Measurements from ENCODE around the gene UBAC1. TPM values are rescaled to one million over a fixed set of nuclear protein-coding genes. Genes with fewer than 3 reads are reported as not detected.

UBAC1 gene
- polyA plus RNA-seq (ENCODE audit: insufficient read length in 3 of 3) = 10 to 100 TPM; 30.9 to 35.9 (median 33.2) TPM
- long read RNA-seq, donor 1, transcript UBAC1-201 (10 exons, 1,867 nt) = major isoform, 11 of 23 reads
- long read RNA-seq, donor 1, partial matches to known transcripts = 9 of 23 reads
- long read RNA-seq, donor 1, other reads (novel, unspliced or antisense) = 0 of 23 reads
- long read RNA-seq, donor 2, transcript UBAC1-201 (10 exons, 1,867 nt) = major isoform, 10 of 22 reads
- long read RNA-seq, donor 2, partial matches to known transcripts = 12 of 22 reads
- long read RNA-seq, donor 2, other reads (novel, unspliced or antisense) = 0 of 22 reads
- long read RNA-seq, donor 3, transcript UBAC1-201 (10 exons, 1,867 nt) = major isoform, 14 of 24 reads
- long read RNA-seq, donor 3, partial matches to known transcripts = 9 of 24 reads
- long read RNA-seq, donor 3, other reads (novel, unspliced or antisense) = 0 of 24 reads
- long read RNA-seq, donor 4, transcript UBAC1-201 (10 exons, 1,867 nt) = major isoform, 9 of 9 reads
- long read RNA-seq, donor 4, partial matches to known transcripts = 0 of 9 reads
- long read RNA-seq, donor 4, other reads (novel, unspliced or antisense) = 0 of 9 reads
- long read RNA-seq, donor 5 = 0 reads
- long read RNA-seq, donor 6, transcript UBAC1-201 (10 exons, 1,867 nt) = major isoform, 7 of 16 reads
- long read RNA-seq, donor 6, partial matches to known transcripts = 8 of 16 reads
- long read RNA-seq, donor 6, other reads (novel, unspliced or antisense) = 0 of 16 reads
- long read RNA-seq, donor 7, transcript UBAC1-201 (10 exons, 1,867 nt) = major isoform, 9 of 17 reads
- long read RNA-seq, donor 7, partial matches to known transcripts = 6 of 17 reads
- long read RNA-seq, donor 7, other reads (novel, unspliced or antisense) = 0 of 17 reads
- long read RNA-seq, donor 8, transcript UBAC1-201 (10 exons, 1,867 nt) = major isoform, 18 of 35 reads
- long read RNA-seq, donor 8, partial matches to known transcripts = 14 of 35 reads
- long read RNA-seq, donor 8, other reads (novel, unspliced or antisense) = 0 of 35 reads
- long read RNA-seq, donor 9, transcript UBAC1-201 (10 exons, 1,867 nt) = major isoform, 8 of 9 reads
- long read RNA-seq, donor 9, partial matches to known transcripts = 0 of 9 reads
- long read RNA-seq, donor 9, other reads (novel, unspliced or antisense) = 0 of 9 reads
- long read RNA-seq, donor 10, transcript UBAC1-201 (10 exons, 1,867 nt) = major isoform, 7 of 13 reads
- long read RNA-seq, donor 10, partial matches to known transcripts = 6 of 13 reads
- long read RNA-seq, donor 10, other reads (novel, unspliced or antisense) = 0 of 13 reads
- long read RNA-seq, donor 11, transcript UBAC1-201 (10 exons, 1,867 nt) = major isoform, 9 of 9 reads
- long read RNA-seq, donor 11, partial matches to known transcripts = 0 of 9 reads
- long read RNA-seq, donor 11, other reads (novel, unspliced or antisense) = 0 of 9 reads
- long read RNA-seq, donor 12, transcript UBAC1-201 (10 exons, 1,867 nt) = major isoform, 5 of 8 reads
- long read RNA-seq, donor 12, partial matches to known transcripts = 0 of 8 reads
- long read RNA-seq, donor 12, other reads (novel, unspliced or antisense) = 0 of 8 reads
- long read RNA-seq, donor 13 = 0 reads
- long read RNA-seq, donor 14, transcript UBAC1-201 (10 exons, 1,867 nt) = major isoform, 11 of 16 reads
- long read RNA-seq, donor 14, partial matches to known transcripts = 5 of 16 reads
- long read RNA-seq, donor 14, other reads (novel, unspliced or antisense) = 0 of 16 reads
- long read RNA-seq, donor 15, partial matches to known transcripts = 0 of 4 reads
- long read RNA-seq, donor 15, other reads (novel, unspliced or antisense) = 0 of 4 reads
- long read RNA-seq, donor 16, transcript UBAC1-201 (10 exons, 1,867 nt) = major isoform, 34 of 73 reads
- long read RNA-seq, donor 16, partial matches to known transcripts = 33 of 73 reads
- long read RNA-seq, donor 16, other reads (novel, unspliced or antisense) = 0 of 73 reads

DNA sequence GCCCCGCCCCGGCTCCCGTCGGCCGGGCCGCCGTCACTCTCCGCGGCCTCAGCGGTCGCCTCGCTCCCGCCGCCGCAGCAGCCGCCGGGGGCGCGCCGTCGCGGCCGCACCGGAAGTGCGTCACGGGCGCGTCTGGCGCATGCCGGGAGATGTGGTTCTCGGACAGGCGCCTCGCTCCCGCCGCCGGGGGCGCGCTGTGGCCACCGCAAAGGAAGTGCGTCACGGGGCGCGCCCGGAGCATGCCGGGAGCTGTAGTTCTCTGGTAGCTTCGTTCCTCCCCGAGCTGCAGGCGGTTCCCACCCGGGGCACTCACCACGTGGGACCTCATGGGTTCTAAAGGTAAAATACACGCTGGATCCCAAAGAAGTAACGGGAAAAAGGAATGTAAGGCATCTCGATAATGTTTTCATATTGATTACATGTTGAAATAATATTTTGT, at the start of gene UBAC1:
UBAC1 (minus strand) TSS at position 97 of the 439 bp plus-strand sequence. CDS start 211 bp downstream, outside the sequence.
- DNase-seq (ENCODE audit: extremely low read depth in 1 of 11, low read depth in 9 of 11, low spot score in 4 of 11) = peak; percentile 84 to 95 (median 90)

- DNase-seq (ENCODE audit: extremely low read depth in 1 of 11, low read depth in 9 of 11, low spot score in 4 of 11) = no peak
Measured at GRCh38 chr9:136010615-136011361, 49.6 kb upstream of the UBAC1 start.

- DNase-seq (ENCODE audit: extremely low read depth in 1 of 11, low read depth in 9 of 11, low spot score in 4 of 11) = no peak
Measured at GRCh38 chr9:136010176-136010575, 49.0 kb upstream of the UBAC1 start.

DNA sequence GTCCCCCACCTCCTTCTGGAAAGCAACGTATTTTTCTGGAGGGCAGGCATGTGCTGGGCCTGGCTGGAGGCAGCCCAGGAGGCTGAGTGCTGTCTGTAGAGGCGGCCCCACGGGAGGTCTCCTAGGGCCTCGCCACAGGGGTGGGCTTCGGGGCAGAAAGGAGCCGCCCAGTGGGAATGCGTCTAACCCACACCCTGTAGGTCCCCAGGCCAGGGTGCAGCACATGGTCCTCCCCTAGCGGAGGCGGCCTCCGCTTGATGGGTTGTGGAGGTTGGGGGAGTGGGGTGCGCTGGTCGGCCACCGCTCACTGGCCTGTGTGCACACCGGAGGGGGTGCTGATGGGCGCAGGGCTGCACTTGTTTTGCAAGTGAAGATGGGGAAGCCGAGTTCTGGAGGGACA, 48.3 kb upstream of the UBAC1 start:
- DNase-seq (ENCODE audit: extremely low read depth in 1 of 11, low read depth in 9 of 11, low spot score in 4 of 11) = no peak

DNA sequence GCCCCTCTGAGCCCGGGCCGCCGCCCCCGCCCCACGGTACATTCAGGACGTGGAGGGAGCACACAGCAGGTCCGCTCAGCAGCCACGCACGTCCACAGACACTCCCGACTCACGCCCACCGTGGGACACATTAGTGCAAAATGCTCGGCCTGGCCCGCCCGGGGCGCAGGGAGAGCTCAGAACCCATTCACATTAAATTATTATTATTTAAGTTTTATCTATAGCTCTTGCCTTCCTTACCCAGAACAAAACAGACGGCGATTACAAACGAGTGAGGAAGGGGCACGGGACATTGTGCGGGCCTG, 47.5 kb upstream of the UBAC1 start:
- DNase-seq (ENCODE audit: extremely low read depth in 1 of 11, low read depth in 9 of 11, low spot score in 4 of 11) = no peak

GRCh38 chr9:136007934-136008692, 46.9 kb upstream of the UBAC1 start:
- no peak for DNase-seq (ENCODE audit: extremely low read depth in 1 of 11, low read depth in 9 of 11, low spot score in 4 of 11)

DNA sequence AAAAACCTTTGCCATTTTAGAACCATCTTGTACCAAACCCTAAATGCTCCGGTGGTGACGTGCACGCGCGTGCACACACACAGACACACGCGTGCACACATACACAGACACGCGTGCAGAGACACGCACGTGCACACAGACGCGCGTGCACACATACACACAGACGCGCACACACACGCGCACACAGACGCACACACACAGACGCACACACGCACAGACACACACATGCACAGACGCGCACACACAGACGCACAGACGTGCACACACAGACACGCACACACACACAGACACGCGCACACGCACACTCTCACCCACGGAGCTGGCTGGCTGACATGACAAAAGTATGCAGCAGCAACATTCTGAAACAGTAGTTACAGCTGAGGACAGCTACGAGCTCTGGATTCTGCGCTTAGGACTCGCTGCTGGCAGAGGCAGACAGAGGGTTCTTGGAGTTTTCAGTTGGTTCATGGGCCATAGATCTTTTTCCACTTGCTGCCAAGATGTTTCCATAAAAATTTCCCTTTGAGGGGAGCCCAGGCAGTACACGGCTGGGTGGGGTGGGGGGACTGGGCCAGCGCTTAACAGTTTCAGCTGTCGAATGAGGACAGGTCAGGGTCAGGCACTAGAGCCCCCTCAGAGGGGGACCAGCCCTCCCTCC, 46.2 kb upstream of the UBAC1 start:
- DNase-seq (ENCODE audit: extremely low read depth in 1 of 11, low read depth in 9 of 11, low spot score in 4 of 11) = no peak

GRCh38 chr9:136006169-136006568, 45.0 kb upstream of the UBAC1 start:
- DNase-seq (ENCODE audit: extremely low read depth in 1 of 11, low read depth in 9 of 11, low spot score in 4 of 11) = no peak

DNA sequence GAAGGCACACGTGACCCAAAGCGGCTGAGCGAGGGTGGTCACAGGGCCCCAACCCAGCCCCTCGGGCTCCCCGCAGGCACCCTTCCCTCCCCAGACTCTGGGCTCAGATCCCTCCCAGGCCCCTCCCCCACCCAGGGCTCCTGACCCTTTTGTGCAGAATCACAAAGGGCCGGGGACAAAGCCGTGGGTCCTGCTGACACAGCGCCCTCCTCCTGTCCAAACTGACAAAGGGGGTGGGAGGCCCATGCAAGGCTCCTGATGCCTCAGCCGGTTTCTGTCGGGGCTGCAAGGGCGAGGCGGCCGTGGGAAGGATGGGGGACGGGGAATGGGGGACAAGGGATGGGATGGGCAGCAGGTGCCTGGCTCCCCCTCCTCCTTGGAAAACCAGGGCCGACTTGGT, 43.5 kb upstream of the UBAC1 start:
- DNase-seq (ENCODE audit: extremely low read depth in 1 of 11, low read depth in 9 of 11, low spot score in 4 of 11) = no peak

GRCh38 chr9:136004219-136004618, 43.0 kb upstream of the UBAC1 start:
- DNase-seq (ENCODE audit: extremely low read depth in 1 of 11, low read depth in 9 of 11, low spot score in 4 of 11) = no peak

DNA sequence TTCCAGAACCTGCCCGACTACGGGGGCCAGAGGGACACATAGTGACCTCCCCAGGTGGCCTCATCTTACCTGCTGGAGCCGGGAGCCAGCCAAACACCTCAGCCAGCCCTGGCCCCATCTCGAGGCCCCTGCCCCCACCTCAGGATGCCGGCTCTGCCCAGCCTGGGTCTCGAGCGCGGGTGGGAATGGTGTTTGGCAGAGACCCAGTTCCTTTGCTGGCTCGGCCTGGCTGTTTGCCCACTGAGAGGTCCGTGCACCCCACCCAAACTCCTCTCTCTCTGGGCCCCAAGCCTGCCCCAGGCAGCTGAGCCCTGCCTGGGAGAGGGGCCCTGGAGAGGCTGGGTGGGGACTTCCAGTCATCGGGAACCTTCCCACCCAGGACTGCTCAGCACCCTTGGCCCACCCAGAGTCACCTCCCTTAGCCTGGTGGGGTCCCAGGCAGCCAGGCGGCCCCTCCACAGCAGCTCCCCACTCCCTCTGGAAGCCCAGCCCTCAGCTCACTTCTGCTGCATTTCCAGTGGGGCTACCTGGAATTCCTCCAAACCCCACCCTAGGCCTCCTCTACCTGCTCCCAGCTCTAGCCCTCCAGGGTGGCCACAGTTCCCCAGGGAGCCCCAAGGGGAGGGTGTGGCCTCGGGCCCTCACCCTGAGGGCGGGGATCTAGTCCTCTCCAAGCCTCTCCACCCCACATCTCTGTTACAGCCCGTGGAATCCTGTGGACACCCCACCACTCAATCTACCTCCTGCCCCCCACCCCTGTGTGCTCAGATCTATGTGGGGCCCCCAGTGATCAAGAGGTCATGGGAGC, 42.4 kb upstream of the UBAC1 start:
- DNase-seq (ENCODE audit: extremely low read depth in 1 of 11, low read depth in 9 of 11, low spot score in 4 of 11) = no peak

- DNase-seq (ENCODE audit: extremely low read depth in 1 of 11, low read depth in 9 of 11, low spot score in 4 of 11) = peak in 2 of 11 donors; percentile 45 to 56
Measured at GRCh38 chr9:136002881-136003280, 41.7 kb upstream of the UBAC1 start.

GRCh38 chr9:136002215-136002614, 41.0 kb upstream of the UBAC1 start:
- DNase-seq (ENCODE audit: extremely low read depth in 1 of 11, low read depth in 9 of 11, low spot score in 4 of 11) = no peak

GRCh38 chr9:136001231-136001630, 40.1 kb upstream of the UBAC1 start:
- no peak for DNase-seq (ENCODE audit: extremely low read depth in 1 of 11, low read depth in 9 of 11, low spot score in 4 of 11)

DNA sequence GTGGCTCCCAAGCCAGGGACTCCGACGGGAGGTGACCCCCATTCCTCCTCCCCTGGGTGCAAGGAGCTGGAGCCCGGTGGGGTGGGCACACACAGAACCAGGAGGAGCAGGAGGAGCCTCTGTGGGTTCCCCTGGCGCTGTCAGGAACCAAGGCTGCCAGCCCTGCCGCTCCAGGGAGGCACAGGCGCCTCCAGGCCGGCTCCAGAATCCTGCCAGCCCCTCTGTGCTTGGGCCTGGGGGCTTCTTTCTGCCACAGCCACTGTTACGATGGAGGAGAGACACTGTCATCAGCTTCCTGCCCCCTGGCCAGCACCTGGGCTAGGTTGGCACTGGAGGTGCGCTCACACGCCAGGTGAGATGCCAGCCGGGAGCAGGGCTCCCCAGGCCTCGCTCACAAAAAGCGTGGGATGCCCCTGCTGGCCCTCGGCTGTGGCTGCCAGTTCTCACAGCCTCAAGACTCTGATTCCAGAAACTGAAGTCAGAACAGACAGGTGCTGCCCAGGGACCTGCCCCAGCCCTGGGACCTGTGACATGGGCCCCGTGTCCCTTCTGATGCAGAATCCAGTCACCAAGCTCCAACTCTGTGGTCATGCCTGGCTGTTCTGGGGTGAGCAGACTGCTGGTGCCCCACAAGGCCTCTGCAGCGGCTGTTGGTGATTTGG, 37.4 kb upstream of the UBAC1 start:
- DNase-seq (ENCODE audit: extremely low read depth in 1 of 11, low read depth in 9 of 11, low spot score in 4 of 11) = no peak
